OCI-LY3 (cell line): Measurements from ENCODE around the gene FAM184B.

ENCODE experiments used
- CTCF ChIP-seq: fragments of 200-600, 300-600 bp; sonication (generic); IDR thresholded peaks from 2 replicates; pipeline ENCODE4 v1.5.1; 2014; ENCODE audit warnings: antibody characterized with exemption, low read length, low read depth
- EZH2phosphoT487 ChIP-seq: fragments of 200-600 bp; shearing (Covaris generic); IDR thresholded peaks from 2 replicates; pipeline ENCODE4 v1.6.1; 2018; ENCODE audit warnings: antibody characterized with exemption, mixed run types, low read depth

DNA sequence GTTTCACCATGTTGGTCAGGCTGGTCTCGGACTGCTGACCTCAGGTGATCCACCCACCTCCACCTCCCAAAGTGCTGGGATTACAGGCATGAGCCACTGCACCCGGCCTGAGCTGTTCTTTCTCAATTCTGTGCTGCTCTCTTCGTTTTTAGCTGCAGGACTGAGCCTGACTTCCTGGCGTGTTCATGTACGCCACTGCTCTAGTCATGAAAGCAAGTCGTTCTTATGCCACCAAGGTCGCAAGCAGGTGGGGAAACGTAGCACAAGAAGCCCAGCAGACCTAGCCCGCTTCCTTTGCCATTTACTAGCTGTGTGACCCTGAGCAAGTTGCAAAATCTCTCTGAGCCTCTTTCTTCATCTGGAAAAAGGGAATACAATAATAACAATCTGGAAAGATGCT is 123.6 kb downstream of the FAM184B start:
- TF ChIP-seq CTCF (no peak), EZH2phosphoT487 (no peak)
